ENCODE data around the gene CDK1. TPM values are rescaled to one million over a fixed set of nuclear protein-coding genes. Genes with fewer than 3 reads are reported as not detected.

The CDK1 gene
- total RNA-seq, 2 experiments from 2014 or later = 0.75 to 1.1 TPM

DNA sequence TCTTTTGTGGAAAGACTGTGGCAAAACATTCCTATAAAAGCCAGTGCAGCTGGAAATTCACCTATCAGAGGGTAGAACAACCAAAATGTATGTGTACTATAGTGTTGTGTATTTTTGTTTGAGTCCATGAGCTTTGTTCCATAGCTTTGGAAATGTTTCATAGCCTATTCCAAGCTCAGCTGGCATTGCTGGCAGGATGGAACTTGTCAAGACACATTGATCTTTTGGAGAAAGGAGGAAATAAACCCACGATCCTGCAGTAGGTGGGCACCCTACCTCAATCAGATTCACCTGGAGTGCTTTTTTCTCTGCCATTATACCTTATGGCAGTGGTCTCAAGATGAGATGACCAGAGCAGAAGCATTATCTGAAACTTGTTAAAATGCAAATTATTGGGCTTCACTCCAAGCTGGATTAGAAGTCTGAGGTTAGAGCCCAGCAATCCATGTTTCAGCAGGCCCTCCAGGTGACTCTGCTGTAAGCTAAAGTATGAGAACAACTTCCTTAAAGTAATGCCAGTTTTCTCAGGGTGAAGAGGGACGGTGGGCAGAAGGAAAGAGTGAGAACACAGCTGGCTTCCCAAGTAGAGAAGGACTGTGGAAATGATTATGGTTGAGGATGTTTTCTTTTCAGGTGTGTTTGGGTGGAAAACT lies 30.3 kb upstream of the CDK1 start:
- H3K9me3 Mint-ChIP-seq = no peaks in the 10 kb centered on the region
- H3K27ac Mint-ChIP-seq = no peak overlapping the region
- Histone ChIP-seq H3K4me1 (ENCODE audit: insufficient read depth, low read length) (no peaks in the 10 kb centered on the region), H3K27ac (ENCODE audit: low read depth in 1 of 2, low read length in 2 of 2) (no peak overlapping the region), H3K4me3 (ENCODE audit: low read length) (no peak overlapping the region), H3K36me3 (ENCODE audit: insufficient read depth, low read length) (no peaks in the 10 kb centered on the region), H3K27me3 (ENCODE audit: control insufficient read depth in 1 of 2, insufficient read depth in 2 of 2, low read length in 2 of 2) (no peaks in the 10 kb centered on the region), H3K9me3 (ENCODE audit: control insufficient read depth in 1 of 2, insufficient read depth in 1 of 2, low read length in 2 of 2) (no peaks in the 10 kb centered on the region)
- H3K4me1 Mint-ChIP-seq (ENCODE audit: low read depth) = no peaks in the 10 kb centered on the region
- ATAC-seq (ENCODE audit: poor library complexity) (no peak), DNase-seq (no peak)
- no peaks in the 10 kb centered on the region for H3K27me3 Mint-ChIP-seq
- H3K4me3 Mint-ChIP-seq = no peak overlapping the region
- TF ChIP-seq, protein P1, sequence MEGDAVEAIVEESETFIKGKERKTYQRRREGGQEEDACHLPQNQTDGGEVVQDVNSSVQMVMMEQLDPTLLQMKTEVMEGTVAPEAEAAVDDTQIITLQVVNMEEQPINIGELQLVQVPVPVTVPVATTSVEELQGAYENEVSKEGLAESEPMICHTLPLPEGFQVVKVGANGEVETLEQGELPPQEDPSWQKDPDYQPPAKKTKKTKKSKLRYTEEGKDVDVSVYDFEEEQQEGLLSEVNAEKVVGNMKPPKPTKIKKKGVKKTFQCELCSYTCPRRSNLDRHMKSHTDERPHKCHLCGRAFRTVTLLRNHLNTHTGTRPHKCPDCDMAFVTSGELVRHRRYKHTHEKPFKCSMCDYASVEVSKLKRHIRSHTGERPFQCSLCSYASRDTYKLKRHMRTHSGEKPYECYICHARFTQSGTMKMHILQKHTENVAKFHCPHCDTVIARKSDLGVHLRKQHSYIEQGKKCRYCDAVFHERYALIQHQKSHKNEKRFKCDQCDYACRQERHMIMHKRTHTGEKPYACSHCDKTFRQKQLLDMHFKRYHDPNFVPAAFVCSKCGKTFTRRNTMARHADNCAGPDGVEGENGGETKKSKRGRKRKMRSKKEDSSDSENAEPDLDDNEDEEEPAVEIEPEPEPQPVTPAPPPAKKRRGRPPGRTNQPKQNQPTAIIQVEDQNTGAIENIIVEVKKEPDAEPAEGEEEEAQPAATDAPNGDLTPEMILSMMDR (IDR thresholded peaks at IDR 0.05) = no peak
- intact Hi-C loops (cut with DNase I, micrococcal nuclease) = no loop called here
- CTCF ChIA-PET = no interaction called here
- H3K36me3 Mint-ChIP-seq (ENCODE audit: low read depth) = no peaks in the 10 kb centered on the region
- POLR2A ChIA-PET = no interaction called here

DNA sequence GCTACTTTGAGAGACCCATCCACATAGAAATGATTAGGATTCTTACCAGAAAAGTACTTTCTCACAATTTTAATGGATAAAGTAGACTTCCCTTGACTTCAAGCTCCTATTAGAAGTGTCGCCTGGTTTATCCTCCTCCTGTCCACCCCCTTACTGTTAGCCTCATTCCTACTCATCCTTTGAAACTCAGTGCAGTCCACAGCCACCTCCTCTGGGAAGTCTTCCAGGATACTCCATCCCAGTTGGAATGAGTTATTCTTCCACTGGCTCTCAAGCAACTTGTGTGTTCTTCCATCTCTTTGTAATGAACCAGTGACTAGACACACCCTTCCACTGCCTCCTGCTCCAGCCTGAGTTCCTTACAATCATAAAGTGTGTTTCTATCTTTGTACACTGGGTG lies 25.1 kb upstream of the CDK1 start:
- peaks cover 15% of the 10 kb centered on the region for H3K27me3 Mint-ChIP-seq
- Histone ChIP-seq H3K9me3 (ENCODE audit: control insufficient read depth in 1 of 2, insufficient read depth in 1 of 2, low read length in 2 of 2) (no peaks in the 10 kb centered on the region), H3K4me3 (ENCODE audit: low read length) (no peak overlapping the region), H3K27ac (ENCODE audit: low read depth in 1 of 2, low read length in 2 of 2) (no peak overlapping the region), H3K27me3 (ENCODE audit: control insufficient read depth in 1 of 2, insufficient read depth in 2 of 2, low read length in 2 of 2) (no peaks in the 10 kb centered on the region), H3K36me3 (ENCODE audit: insufficient read depth, low read length) (no peaks in the 10 kb centered on the region), H3K4me1 (ENCODE audit: insufficient read depth, low read length) (no peaks in the 10 kb centered on the region)
- intact Hi-C loops (cut with DNase I, micrococcal nuclease) = no loop called here
- CTCF ChIA-PET = no interaction called here
- no peak overlapping the region for H3K4me3 Mint-ChIP-seq
- no peaks in the 10 kb centered on the region for H3K4me1 Mint-ChIP-seq (ENCODE audit: low read depth)
- POLR2A ChIA-PET = no interaction called here
- no peaks in the 10 kb centered on the region for H3K9me3 Mint-ChIP-seq
- ATAC-seq (ENCODE audit: poor library complexity) (no peak), DNase-seq (no peak)
- H3K36me3 Mint-ChIP-seq (ENCODE audit: low read depth) = no peaks in the 10 kb centered on the region
- TF ChIP-seq, protein P1 (IDR thresholded peaks at IDR 0.05) = no peak
- H3K27ac Mint-ChIP-seq = no peak overlapping the region

DNA sequence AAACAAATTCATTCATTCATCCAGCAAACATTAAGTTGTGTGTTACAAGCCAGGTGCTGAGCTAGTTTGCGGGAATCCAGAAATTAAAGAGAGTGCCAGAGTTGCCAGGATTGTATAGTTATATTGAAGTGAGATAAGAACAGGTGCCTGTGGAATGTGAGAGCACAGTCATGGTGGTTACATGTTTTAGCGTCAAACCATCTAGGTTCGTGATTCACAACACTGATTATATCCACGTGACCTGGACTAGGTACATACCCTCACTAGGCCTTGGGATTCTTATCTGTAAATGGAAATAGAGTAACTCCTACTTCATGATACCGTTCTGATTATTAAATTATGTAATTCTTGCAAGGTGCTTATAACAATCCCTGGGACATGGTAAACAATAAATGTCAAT lies 24.5 kb upstream of the CDK1 start:
- no peaks in the 10 kb centered on the region for H3K9me3 Mint-ChIP-seq

More for the DNA sequence above, 24.5 kb upstream of the CDK1 start:
- peaks cover 15% of the 10 kb centered on the region for H3K27me3 Mint-ChIP-seq
- no peaks in the 10 kb centered on the region for H3K36me3 ChIP-seq (ENCODE audit: insufficient read depth, low read length)
- H3K4me1 ChIP-seq (ENCODE audit: insufficient read depth, low read length) = no peaks in the 10 kb centered on the region
- TF ChIP-seq, protein P1 (IDR thresholded peaks at IDR 0.05) = no peak
- no peak overlapping the region for H3K27ac ChIP-seq (ENCODE audit: low read depth in 1 of 2, low read length in 2 of 2)
- H3K4me3 Mint-ChIP-seq = no peak overlapping the region
- ChIA-PET CTCF (interaction anchor here (0.9 kb wide), 1 partner anchor 18 kb away, joined by 3 read pairs; no protein-coding TSS in a partner anchor), POLR2A (no interaction called here)
- H3K27me3 ChIP-seq (ENCODE audit: control insufficient read depth in 1 of 2, insufficient read depth in 2 of 2, low read length in 2 of 2) = no peaks in the 10 kb centered on the region
- DNase-seq = no peak
- no peak for ATAC-seq (ENCODE audit: poor library complexity)
- no peak overlapping the region for H3K27ac Mint-ChIP-seq
- H3K4me1 Mint-ChIP-seq (ENCODE audit: low read depth) = no peaks in the 10 kb centered on the region
- no peaks in the 10 kb centered on the region for H3K9me3 ChIP-seq (ENCODE audit: control insufficient read depth in 1 of 2, insufficient read depth in 1 of 2, low read length in 2 of 2)
- H3K36me3 Mint-ChIP-seq (ENCODE audit: low read depth) = no peaks in the 10 kb centered on the region
- H3K4me3 ChIP-seq (ENCODE audit: low read length) = no peak overlapping the region
- intact Hi-C loops (cut with DNase I, micrococcal nuclease) = no loop called here

Measured in CD4-positive, alpha-beta T cell (primary cell).